NOMO-1 (cell line): Measurements from ENCODE around the gene RAPGEF1.
"Not testable (repeated sequence)": the region's sequence is repeated elsewhere in the genome, so short reads cannot be mapped to it uniquely, and the experiment has no call there.

Source experiments
- DNase-seq, 2 experiments: peaks; one replicate each; lab custom pipeline; 2025; ENCODE audit not compliant: unreplicated experiment in 2 of 2; lab: John Stamatoyannopoulos, UW

Gene RAPGEF1

DNA sequence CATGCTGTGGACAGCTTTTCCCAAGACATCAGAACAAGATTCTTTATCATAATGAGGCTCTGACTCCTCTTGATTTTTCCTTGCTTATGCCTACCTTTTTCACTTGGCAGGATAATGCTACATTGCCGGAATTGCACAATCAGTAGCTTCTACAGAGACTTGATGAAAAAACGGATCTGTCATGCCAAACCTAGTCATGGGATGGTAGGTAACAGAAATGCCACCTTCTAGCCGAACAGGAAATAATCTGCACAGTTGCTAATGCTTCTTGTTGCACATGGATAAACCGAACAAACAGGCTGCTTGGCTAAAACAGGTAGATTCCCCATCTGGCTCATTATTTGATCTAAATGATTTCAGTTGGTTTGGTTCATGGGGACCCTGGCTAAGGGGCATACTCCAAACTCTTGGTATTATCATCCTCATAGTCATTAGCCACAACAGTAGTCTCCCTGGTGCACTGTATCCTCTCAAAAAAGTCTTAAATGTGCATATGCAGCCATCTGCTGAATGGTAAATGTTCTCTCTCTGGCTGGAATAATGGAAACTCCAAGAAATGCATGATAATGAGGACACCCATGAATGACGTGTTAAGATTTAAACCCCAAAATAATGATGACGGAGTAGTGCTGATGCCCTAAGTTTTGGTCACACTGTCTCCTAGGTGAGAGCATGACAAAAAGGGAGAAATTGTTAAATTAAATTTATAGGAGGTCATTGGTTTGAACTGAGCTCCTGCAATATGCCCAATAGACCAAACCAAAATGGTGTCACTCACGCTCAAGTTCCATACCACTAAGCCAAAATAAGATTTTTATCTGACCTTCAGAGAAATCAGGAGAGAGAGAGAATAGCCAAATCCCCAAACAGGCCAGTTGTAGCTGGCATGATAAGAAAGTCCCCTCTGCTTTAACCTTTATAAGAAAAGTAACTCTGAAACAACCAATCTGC is 47.0 kb downstream of the RAPGEF1 start:
- DNase-seq: no peak

DNA sequence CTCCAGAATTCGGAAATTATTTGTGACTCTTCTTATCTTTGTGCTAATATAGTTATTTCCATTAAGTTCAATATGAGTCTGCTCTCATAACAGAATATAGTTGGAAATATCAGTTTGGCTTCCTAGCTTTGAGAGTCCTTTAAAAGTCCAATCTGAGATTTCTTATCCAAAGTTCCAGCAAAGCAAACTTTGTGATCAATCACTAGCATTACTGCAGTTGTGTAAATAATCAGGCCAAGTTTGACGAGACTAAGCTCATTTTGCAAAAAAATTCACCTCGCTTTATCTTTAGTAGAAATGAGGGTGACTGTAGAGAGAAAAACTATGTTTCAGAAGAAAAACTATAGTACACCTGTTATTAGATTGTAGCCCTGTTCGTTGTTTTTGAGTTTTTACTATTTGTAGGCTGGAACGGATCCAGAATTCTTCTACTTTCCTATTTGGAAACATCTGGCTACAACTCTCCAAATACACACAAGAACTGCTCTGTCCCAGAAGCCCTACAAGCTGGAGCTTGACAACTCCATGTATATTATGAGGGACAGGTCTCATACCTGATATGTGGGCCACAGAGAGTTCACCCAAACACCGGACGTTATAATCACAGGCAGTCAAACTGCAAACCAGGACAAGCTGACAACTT is 47.8 kb downstream of the RAPGEF1 start:
- DNase-seq: no peak

DNA sequence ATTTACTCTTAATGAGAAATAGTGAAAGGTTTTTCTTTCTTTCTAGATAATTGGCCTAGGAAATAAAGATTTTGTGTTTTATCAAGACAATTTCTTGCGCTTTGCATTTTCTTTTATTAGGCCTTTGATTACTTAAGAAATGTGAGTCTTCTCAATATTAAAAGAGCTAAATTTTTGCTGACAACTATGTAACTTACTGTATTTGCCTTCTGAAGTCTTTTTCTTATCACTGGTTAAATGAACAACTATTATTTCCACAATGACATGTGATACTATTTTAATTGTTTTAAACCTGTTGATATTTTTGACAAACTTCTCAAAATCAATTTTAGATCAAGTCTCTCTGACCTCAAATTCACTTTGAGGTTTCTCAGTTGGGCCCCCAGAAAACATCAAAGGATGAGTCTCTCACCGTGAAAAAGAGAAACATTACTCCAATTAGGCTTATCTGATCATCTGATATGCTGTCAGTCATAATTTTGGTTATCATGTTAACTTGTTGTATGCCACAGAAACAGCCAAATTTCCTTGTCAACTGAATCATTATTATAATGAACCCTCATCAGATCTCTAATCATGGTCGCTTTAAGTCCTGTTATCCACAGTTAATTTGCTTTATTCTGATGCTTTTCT is 48.8 kb downstream of the RAPGEF1 start:
- no peak for DNase-seq

DNA sequence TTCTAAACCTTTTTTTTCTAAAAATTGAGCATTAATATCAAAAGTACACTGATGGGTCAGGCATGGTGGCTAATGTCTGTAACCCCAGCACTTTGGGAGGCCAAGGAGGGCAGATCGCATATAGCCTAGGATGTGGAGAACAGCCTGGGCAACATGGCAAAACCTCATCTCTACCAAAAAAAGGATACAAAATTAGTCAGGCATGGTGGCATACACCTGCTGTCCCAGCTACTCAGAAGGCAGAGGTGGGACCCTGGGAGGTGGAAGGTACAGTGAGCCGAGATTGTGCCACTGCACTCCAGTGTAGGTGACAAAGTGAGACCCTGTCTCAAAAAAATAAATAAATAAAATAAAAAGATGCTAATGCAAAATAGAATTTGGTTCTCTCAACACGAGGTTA is 49.4 kb downstream of the RAPGEF1 start:
- no peak for DNase-seq

DNA sequence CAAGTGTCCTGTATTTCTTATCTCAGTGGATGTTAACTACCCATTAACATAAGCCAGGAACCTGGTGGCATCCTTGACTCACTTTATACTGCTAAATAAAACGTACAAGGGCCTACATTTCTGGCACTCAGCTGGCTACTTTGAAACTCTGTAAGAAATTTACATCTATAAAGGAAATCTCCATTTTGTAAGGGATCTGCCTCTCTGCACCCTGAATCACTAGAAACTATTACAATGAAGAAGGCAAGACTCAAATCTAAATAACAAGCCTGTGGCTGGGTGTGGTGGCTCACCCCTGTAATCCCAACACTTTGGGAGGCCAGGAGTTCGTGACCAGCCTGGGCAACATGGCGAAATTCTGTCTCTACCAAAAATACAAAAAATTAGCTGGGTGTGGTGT is 51.5 kb downstream of the RAPGEF1 start:
- no peak for DNase-seq

DNA sequence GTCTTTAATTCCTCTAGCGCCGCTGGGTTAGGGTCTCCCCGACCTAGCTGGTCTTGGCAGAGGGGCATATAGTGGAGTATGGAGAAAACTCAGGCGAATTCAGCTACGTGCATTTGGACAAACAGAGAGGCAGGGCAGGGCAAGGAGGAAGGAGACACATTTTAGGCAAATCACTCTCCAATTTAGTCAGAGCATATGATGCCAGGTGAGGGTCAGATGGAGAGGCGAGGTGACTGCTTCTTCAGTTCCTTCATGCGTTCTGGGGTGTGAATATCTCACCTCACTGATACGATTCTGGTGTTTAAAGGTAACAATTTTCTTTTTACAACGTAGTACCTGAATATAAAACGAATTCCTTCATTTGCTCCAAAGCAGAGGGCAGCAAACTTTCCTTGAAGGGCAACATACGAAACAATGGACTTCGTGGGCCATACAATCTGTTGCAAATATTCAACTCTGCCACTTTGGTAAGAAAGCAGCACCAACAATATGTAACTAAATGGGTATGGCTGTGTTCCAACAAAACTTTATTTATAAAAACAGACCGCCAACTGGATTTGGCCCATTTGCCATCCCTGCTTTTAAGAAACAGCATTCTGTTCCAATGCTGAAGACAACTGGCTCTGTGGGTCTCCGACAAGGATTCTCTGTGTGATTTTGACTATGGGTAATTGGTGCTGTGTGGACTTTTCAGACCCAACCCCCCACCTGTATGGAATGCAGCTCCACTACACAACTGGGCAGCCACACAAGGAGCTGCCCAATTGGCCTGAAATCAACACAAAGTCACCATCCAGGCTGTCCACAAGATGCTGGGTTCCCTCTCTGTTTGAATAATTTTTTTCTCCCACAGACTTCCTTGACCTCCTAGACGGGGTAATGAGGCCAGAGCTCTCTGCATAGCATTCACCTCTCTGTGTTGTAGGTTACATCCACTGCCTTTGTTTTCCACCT is 53.8 kb downstream of the RAPGEF1 start:
- no peak for DNase-seq

DNA sequence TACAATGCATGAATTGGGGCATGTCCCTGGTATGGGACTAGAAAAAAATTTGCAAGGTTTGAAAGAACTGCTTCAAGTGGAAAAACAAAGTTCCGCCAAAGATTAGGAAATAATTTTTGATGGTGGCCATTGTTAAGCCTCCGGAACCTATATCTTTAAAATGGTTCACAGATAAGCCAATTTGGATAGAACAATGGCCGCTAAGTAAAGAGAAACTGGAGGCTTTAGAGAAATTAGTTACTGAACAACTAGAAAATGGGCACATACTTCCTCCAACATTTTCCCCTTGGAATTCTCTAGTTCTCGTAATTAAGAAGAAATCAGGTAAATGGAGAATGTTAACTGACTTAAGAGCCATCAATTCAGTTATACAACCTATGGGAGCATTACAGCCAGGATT is 56.8 kb downstream of the RAPGEF1 start:
- DNase-seq: not testable (repeated sequence)

DNA sequence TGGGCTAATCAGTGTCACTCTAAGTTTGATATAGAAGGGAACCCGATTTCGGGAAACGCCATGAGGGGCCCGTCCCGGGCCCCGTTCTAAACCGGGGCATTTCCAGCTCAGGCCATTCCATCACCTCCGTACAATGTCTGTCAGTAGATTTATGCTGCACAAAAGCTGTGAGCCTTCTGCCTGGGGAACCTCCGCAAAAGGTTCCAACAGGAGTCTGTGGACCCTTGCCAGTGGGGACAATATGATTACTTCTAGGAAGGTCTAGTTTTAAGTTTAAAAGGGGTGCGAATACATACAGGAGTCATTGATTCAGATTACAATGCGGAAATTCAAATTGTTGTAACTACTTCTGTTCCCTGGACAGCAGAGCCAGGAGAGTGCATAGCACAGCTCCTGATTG is 57.6 kb downstream of the RAPGEF1 start:
- no peak for DNase-seq

DNA sequence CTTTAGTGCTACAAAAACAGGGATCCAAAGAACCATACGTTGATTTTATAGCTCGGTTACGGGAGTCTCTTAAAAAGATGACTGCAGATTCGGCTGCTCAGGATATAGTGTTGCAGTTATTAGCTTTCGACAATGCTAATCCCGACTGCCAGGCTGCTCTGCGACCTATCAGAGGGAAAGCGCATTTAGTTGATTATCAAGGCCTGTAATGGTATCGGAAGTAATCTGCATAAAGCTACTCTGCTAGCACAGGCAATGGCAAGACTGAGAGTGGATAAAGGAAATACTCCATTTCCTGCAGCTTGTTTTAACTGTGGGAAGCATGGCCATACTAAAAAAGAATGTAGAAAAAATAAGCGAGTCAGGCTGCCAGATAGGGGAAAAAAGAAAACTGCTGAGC is 58.0 kb downstream of the RAPGEF1 start:
- DNase-seq: not testable (repeated sequence)

DNA sequence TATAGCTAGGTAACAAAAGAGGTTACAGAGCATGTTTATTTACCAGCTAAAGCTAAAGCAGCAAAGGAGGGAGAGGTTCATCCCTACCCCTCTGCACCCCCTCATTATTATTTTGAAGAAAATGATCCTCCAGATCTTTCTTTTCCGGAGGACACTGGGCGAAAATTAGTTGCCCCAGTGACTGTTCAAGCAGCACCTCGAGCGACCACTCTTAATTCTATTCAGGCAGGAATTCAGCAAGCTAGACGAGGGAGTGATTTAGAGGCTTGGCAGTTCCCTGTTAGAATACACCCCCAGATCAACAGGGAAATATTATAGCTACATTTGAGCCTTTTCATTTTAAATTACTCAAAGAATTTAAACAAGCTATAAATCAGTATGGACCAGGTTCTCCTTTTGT is 58.8 kb downstream of the RAPGEF1 start:
- not testable (repeated sequence) for DNase-seq

DNA sequence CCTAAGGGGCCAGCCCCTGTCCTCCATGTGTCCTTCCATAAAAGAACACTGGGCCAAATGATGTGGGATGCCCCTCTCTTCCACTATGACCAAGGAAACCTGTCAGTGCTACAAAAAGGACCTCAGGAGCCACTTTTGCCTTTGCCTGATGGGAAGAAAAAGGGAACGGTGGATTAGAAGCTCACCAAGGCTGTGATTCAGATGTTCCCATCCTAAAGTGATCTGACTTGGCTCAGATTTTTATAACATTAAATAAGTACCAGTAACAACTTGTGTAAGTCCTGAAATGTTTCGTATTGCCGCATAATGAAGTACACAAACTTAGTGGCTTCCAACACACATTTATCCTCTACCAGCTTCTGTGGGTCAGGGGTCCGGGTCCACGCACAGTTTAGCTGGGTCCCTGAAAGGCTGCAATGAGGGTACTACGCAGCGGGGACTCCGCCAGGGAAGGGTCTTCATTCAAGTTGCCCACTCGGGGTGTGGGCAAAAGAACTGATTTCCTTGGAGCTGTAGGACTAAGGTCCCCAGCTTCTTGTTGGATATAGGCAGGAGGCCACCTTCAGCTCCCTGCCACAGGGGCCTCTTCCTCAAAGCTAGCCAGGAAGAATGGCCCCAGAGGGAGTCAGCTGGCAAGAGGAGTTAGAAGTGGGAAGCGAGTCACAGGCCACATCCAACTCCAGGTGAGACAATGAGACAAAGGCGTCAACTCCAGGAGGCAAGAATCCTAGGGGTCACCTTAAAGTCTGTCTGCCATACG is 60.4 kb downstream of the RAPGEF1 start:
- no peak for DNase-seq

DNA sequence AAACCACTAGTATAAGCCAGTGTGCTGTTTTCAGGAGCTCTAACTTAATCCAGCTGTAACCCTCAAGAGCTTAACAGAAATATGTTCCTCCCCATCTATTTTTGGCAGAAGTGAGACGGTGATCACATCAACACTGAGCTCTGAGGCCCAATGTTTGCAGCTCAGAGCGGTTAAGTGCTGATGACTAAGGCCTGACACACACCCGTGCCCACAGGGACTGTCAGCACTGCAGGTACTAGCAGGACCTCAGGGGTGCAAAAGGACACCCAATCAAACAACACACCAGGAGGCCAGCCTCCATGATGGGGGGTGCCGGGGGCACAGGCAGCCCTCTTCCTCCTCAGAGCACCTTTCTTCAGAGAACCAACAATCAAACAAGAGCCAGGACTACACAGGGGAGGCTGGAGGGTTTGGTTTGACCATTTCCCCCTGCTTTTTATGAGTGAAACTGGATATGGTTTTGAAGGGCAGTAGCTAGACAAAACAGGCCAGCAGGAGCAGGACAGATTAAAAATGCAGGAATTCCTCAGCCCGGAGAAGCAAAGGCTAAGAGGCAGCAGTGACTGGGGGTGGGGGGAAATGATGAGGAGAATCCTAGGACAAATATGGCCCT is 61.3 kb downstream of the RAPGEF1 start:
- DNase-seq: peak; percentile 85 to 89

DNA sequence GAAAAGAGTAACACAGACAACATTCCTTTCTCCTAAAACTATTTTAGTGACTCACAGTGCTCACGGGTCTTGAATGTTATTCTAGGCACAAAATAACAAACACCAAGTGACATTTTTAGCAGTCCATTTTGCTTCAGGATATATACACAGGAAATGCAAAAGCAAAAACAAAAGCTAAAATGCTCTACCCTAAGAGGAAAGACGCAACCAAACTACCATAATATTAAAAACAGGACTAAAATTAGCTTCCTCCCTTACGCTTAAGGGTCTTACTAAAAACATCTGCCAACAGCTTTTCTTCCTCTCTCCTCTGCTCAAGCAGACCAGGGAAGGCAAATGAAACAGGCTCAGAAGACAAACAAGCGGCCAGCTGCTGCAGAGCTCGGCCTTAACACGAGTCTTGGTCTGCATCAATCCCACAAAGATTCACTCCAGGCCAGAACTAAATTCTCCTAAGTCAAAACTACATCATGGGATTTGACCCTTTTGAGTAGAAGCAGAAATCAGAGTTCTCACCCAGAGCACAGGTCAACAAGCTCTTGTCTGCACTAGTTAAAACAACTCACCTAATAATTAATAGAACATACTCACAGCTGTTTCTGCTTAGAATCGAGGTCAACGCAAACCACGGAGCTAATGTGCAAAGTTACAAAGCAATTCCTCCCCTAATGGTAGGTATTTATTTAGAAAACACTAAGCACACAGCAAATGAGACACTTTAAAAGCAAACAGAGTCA is 62.3 kb downstream of the RAPGEF1 start:
- peak in 1 of 2 experiments; percentile 24 for DNase-seq

DNA sequence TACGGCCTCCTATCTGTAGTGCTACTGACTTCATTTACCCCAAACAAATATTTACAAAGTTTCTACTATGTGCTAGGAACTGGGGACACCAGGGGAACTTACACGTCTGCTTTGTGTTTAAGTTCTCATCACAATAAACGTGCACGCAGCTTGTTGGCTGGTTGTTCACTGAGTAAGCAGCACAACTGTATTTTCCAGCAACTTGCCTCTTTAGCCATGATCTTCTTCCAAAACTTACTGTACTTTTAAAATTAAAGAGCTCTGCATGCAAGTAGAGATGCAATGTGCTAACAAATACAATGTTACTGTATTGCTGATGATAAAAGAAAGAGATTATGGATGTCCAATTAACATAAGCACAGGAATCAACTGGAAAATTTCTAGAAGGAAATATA is 62.8 kb downstream of the RAPGEF1 start:
- DNase-seq: no peak

DNA sequence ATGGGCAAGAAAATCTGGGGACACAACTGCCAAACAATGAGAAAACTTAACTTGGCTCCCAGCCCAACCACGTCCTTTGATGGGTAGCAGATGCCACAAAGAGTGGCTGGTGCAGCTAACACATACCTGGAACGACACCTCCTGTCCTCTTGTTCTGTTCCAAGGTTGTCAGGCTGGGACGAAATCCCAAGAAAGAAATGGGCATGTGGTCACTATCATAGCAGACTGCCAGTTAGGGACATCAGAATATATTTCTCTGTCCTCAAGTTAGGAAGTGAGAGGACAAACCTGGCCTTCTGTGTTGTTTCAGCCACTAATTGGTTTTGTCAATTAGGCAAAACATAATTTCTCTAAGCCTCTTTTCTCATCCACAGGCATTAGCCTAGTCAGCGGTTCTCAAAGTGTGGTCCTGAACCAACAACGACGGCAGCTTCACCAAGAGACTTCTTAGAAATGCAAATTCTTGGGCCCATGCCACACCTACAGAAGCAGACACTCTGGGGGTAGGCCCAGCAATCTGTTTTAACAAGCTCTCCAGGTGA is 63.4 kb downstream of the RAPGEF1 start:
- DNase-seq: no peak

DNA sequence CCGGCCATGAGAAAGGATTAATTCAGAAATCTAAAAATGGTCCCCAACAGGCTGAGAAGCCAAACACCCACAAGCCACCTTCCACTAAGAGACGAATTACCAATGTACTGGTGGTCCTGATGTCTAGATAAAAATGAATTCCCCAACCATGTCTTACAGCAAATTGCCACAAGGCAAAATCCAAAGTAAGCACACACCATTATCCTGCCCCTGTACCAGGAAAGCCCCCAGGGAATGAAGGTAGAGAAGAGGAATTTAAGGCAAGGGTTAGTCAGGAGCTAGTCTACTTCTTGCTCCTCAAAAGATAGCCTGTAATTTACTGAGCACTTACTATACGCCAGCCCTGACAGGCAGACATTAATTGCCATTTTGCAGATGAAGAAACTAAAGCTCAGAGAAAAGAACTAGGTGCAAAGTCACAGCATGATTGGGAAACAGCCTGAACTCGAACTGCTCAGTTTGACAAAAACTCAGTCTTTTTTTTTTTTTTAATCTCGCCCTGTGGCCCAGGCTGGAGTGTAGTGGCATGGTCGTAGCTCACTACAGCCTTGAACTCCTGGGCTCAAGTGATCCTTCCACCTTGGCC is 64.3 kb downstream of the RAPGEF1 start:
- peak; percentile 7 to 19 for DNase-seq

DNA sequence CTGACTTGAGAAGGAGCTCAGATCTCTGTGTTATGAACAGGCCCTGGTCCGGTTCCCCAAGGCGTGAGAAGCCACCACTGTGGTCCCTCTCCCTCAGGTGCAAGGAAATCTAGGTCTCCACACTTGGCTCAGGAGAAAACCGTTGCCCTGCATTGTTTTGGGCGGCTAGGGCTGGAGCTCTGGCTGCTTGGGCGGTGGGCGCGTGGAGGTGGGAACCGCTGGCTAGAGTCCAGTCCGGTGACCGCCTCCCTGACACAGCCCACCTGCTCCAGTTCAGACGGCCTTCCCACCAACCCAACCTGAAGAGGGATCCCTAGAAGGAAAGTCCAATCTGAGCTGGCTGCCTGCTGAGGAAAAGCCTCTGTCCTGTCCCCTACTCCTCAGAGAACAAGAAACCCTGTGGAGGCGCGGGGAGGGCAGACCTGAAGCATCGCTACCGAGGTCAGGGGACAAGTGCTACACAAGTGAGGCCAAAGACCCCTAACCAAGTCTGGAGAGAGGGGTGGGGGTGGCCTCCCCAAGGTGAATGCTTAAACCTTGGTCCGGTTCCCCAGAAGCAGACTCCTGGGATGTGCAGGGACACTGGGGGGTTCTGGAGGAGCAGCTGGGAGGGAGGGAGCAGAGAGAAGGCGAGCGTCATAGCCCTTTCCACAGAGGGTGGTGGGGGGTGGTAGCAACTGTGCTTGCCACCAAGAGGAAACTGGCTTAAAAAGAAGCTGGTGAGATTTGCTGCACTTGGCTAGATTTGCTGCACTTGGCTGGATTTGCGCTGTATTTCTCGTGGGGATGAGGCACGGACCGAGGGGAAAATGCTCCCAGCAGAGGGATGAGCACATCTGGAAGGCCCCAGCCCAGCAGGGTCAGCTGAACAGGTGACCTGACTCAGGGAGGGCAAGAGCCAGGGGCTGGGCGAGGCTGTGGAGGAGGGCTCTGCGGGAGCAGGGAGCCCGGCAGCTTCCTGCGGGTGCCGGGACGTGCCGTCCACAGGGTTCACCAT is 65.2 kb downstream of the RAPGEF1 start:
- no peak for DNase-seq
